Measurements from ENCODE around the gene CDK9.

The CDK9 gene

GRCh38 chr9:127785933-127786772 is at the start of gene CDK9:
CDK9 (plus strand) TSS chr9:127786034; CDS start chr9:127786149, 115 bp downstream.
- peak within 1 kb of the TSS; percentile 77 for H3K27ac ChIP-seq (ENCODE audit: low read length)
- peaks cover 35% of the 10 kb centered on the region for H3K36me3 ChIP-seq (replicated peaks; ENCODE audit: low read depth, low read length)
- peaks cover 40% of the 10 kb centered on the region for H3K4me1 ChIP-seq (ENCODE audit: low read length)
- H3K4me2 ChIP-seq (ENCODE audit: low read length): peak within 1 kb of the TSS; percentile 71
- peaks cover 29% of the 10 kb centered on the region for H4K20me1 ChIP-seq (ENCODE audit: insufficient read depth, low read length)
- H3K9me3 ChIP-seq (ENCODE audit: insufficient read depth, low read length): no peaks in the 10 kb centered on the region
- peaks cover 46% of the 10 kb centered on the region for H3K79me2 ChIP-seq (ENCODE audit: low read length)
- TF ChIP-seq EZH2phosphoT487 (IDR thresholded peaks at IDR 0.05; ENCODE audit: low read depth): no peak
- TF ChIP-seq, protein P1, sequence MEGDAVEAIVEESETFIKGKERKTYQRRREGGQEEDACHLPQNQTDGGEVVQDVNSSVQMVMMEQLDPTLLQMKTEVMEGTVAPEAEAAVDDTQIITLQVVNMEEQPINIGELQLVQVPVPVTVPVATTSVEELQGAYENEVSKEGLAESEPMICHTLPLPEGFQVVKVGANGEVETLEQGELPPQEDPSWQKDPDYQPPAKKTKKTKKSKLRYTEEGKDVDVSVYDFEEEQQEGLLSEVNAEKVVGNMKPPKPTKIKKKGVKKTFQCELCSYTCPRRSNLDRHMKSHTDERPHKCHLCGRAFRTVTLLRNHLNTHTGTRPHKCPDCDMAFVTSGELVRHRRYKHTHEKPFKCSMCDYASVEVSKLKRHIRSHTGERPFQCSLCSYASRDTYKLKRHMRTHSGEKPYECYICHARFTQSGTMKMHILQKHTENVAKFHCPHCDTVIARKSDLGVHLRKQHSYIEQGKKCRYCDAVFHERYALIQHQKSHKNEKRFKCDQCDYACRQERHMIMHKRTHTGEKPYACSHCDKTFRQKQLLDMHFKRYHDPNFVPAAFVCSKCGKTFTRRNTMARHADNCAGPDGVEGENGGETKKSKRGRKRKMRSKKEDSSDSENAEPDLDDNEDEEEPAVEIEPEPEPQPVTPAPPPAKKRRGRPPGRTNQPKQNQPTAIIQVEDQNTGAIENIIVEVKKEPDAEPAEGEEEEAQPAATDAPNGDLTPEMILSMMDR (IDR thresholded peaks at IDR 0.05; ENCODE audit: low read depth, low read length): no peak
- peak within 1 kb of the TSS; percentile 88 for H3K4me3 ChIP-seq (ENCODE audit: low read length)
- H3K27me3 ChIP-seq (ENCODE audit: low read depth, low read length): no peaks in the 10 kb centered on the region
- peak within 1 kb of the TSS; percentile 91 for H3K9ac ChIP-seq (ENCODE audit: low read length)
- H2AFZ ChIP-seq (ENCODE audit: low read depth, low read length): no peak within 1 kb of the TSS; the same call in 1 of the 2 replicates

DNA sequence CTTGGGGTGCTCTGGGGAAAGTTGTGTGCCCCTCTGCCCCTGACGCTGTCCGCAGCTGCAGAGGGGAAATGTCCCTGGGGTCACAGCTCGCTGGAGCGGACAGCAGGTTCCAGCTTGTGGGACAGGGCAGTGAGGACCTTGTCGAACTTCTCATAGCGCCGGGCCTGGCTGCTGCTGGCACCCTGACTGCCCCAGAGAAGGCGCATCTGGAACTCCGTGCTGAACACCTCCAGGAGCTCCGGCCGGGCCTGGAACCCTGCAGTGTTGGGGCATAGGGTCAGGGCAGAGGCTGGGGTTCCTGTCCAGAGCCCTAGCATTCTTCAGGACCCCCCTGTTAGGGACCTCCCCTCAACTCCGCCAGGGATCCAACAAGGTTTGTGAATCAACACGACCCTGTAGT is 47.2 kb upstream of the CDK9 start:
- Histone ChIP-seq H3K4me2 (ENCODE audit: low read length) (no peak overlapping the region), H3K9me3 (ENCODE audit: insufficient read depth, low read length) (no peaks in the 10 kb centered on the region), H3K27me3 (ENCODE audit: low read depth, low read length) (no peaks in the 10 kb centered on the region), H3K79me2 (ENCODE audit: low read length) (no peaks in the 10 kb centered on the region), H4K20me1 (ENCODE audit: insufficient read depth, low read length) (no peaks in the 10 kb centered on the region), H3K4me3 (ENCODE audit: low read length) (no peak overlapping the region), H3K27ac (ENCODE audit: low read length) (no peak overlapping the region), H2AFZ (ENCODE audit: low read depth, low read length) (no peak overlapping the region), H3K4me1 (ENCODE audit: low read length) (peaks cover 13% of the 10 kb centered on the region), H3K36me3 (replicated peaks; ENCODE audit: low read depth, low read length) (peaks cover 34% of the 10 kb centered on the region), H3K9ac (ENCODE audit: low read length) (no peak overlapping the region)
- TF ChIP-seq, protein P1 (IDR thresholded peaks at IDR 0.05; ENCODE audit: low read depth, low read length): no peak
- no peak for TF ChIP-seq EZH2phosphoT487 (IDR thresholded peaks at IDR 0.05; ENCODE audit: low read depth)

- H3K4me3 ChIP-seq (ENCODE audit: low read length): no peak overlapping the region
- peaks cover 38% of the 10 kb centered on the region for H3K36me3 ChIP-seq (replicated peaks; ENCODE audit: low read depth, low read length)
- H4K20me1 ChIP-seq (ENCODE audit: insufficient read depth, low read length): no peaks in the 10 kb centered on the region
- H3K27ac ChIP-seq (ENCODE audit: low read length): no peak overlapping the region
- H3K9me3 ChIP-seq (ENCODE audit: insufficient read depth, low read length): no peaks in the 10 kb centered on the region
- H3K79me2 ChIP-seq (ENCODE audit: low read length): no peaks in the 10 kb centered on the region
- H3K4me1 ChIP-seq (ENCODE audit: low read length): peaks cover 5% of the 10 kb centered on the region
- H3K27me3 ChIP-seq (ENCODE audit: low read depth, low read length): no peaks in the 10 kb centered on the region
- no peak overlapping the region for H2AFZ ChIP-seq (ENCODE audit: low read depth, low read length)
- H3K9ac ChIP-seq (ENCODE audit: low read length): no peak overlapping the region
- no peak for TF ChIP-seq EZH2phosphoT487 (IDR thresholded peaks at IDR 0.05; ENCODE audit: low read depth)
- TF ChIP-seq, protein P1 (IDR thresholded peaks at IDR 0.05; ENCODE audit: low read depth, low read length): no peak
- H3K4me2 ChIP-seq (ENCODE audit: low read length): no peak overlapping the region
Observed at GRCh38 chr9:127739614-127740330, 46.1 kb upstream of the CDK9 start.

DNA sequence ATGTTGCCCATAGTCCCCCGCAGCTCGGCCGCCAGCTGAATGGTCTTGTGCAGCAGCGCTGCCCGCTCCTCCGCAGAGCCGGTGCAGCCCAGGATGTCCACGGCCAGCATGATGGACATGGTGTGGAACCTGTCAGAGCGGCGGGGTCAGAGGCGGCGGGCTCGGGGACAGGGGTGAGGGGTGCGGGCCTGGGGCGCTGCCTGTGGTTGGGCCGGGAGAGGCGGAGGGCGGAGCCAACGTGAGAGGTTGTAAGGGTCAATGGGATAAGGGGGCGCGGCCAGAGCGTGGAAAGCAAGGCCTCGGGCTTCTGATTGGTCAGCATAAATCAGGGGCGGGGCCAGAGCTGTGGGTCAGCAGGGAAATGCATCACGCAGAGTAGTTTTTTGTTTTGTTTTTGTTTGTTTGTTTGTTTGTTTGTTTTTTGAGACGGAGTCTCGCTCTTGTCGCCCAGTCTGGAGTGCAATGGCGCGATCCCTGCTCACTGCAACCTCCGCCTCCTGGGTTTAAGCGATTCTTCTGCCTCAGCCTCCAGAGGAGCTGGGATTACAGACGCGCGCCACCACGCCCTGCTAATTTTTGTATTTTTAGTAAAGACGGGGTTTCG is 43.9 kb upstream of the CDK9 start:
- Histone ChIP-seq H3K36me3 (replicated peaks; ENCODE audit: low read depth, low read length) (peaks cover 45% of the 10 kb centered on the region), H4K20me1 (ENCODE audit: insufficient read depth, low read length) (no peaks in the 10 kb centered on the region), H3K27me3 (ENCODE audit: low read depth, low read length) (no peaks in the 10 kb centered on the region), H3K4me3 (ENCODE audit: low read length) (no peak overlapping the region), H3K4me1 (ENCODE audit: low read length) (no peaks in the 10 kb centered on the region), H3K79me2 (ENCODE audit: low read length) (no peaks in the 10 kb centered on the region), H3K4me2 (ENCODE audit: low read length) (no peak overlapping the region), H3K9ac (ENCODE audit: low read length) (no peak overlapping the region), H2AFZ (ENCODE audit: low read depth, low read length) (no peak overlapping the region), H3K27ac (ENCODE audit: low read length) (no peak overlapping the region), H3K9me3 (ENCODE audit: insufficient read depth, low read length) (no peaks in the 10 kb centered on the region)
- TF ChIP-seq EZH2phosphoT487 (IDR thresholded peaks at IDR 0.05; ENCODE audit: low read depth): no peak
- TF ChIP-seq, protein P1 (IDR thresholded peaks at IDR 0.05; ENCODE audit: low read depth, low read length): no peak
